Fibroblast of mammary gland (primary cell): Measurements from ENCODE around the gene TSPAN16.

Source experiments
- DNase-seq: peaks from one replicate; pipeline ENCODE4 v3.0.0-alpha.2; 2010; ENCODE audit warnings: low read depth
- H3K4me3 ChIP-seq: 2 replicates; pipeline ENCODE4 v1.5.1; 2011; ENCODE audit warnings: low read depth, mild to moderate bottlenecking, low read length, moderate library complexity; ENCODE audit not compliant: control insufficient read depth
- CTCF ChIP-seq: conservative IDR thresholded peaks from 2 replicates; pipeline ENCODE4 v1.5.1; 2011; ENCODE audit warnings: low read depth, low read length, inconsistent platforms; ENCODE audit not compliant: control insufficient read depth, insufficient read depth

Gene TSPAN16

GRCh38 chr19:11261431-11261970, 34.5 kb upstream of the TSPAN16 start:
- peak overlapping the region; percentile 61 for H3K4me3 ChIP-seq
- DNase-seq, result no peak
- TF ChIP-seq CTCF, result no peak

- peak within 1 kb of the TSS; percentile 61 for H3K4me3 ChIP-seq
- DNase-seq, result no peak
- no peak for TF ChIP-seq CTCF
Observed at GRCh38 chr19:11261971-11262839, 33.8 kb upstream of the TSPAN16 start, which contains the start of gene DOCK6. TSS of gene DOCK6 (minus strand) at chr19:11262524. CDS start at chr19:11262440, 84 bp downstream.

GRCh38 chr19:11263726-11264125, 32.2 kb upstream of the TSPAN16 start:
- H3K4me3 ChIP-seq, result no peak overlapping the region
- no peak for DNase-seq
- no peak for TF ChIP-seq CTCF

- H3K4me3 ChIP-seq, result no peak overlapping the region
- DNase-seq, result no peak
- TF ChIP-seq CTCF, result no peak
Observed at GRCh38 chr19:11264452-11265176, 31.3 kb upstream of the TSPAN16 start.

- DNase-seq, result no peak
- TF ChIP-seq CTCF, result no peak
- no peak overlapping the region for H3K4me3 ChIP-seq
Observed at GRCh38 chr19:11265177-11265784, 30.7 kb upstream of the TSPAN16 start.

GRCh38 chr19:11265785-11266236, 30.1 kb upstream of the TSPAN16 start:
- TF ChIP-seq CTCF, result no peak
- peak; percentile 29 for DNase-seq
- no peak overlapping the region for H3K4me3 ChIP-seq
